CD4-positive, alpha-beta T cell (primary cell): Measurements from ENCODE around the gene DBN1. TPM values are rescaled to one million over a fixed set of nuclear protein-coding genes. Genes with fewer than 3 reads are reported as not detected.
A peak's percentile ranks its signal among the peaks of the same experiment; 100 is the strongest.

Source experiments
- ATAC-seq: fragments of 200-7000 bp; cut with Tn5 transposase; one replicate; pipeline ENCODE4 v1.10.0; 2022; ENCODE audit warnings: mild to moderate bottlenecking; ENCODE audit not compliant: poor library complexity
- CTCF ChIA-PET: fragments of 350-600 bp; sonication (Branson Sonifier 250); formaldehyde crosslinking; loops from one replicate; lab custom pipeline; 2021; ENCODE audit warnings: antibody characterized with exemption, inconsistent platforms; lab: Charles Lee
- POLR2A ChIA-PET: fragments of 350-600 bp; sonication (Branson Sonifier 250); formaldehyde crosslinking; loops from one replicate; lab custom pipeline; 2021; ENCODE audit warnings: antibody characterized with exemption, inconsistent platforms; lab: Charles Lee
- DNase-seq, 14 experiments: peaks; one replicate each; pipeline ENCODE4 v3.0.0-alpha.2; 2013 to 2020; ENCODE audit warnings: mixed read lengths in 2 of 14
- H3K27ac ChIP-seq, 2 donors: one replicate each; pipeline versions ENCODE4 v1.5.1 to v1.7.0; 2013; ENCODE audit warnings: low read length in 2 of 2, low read depth in 1 of 2, mild to moderate bottlenecking in 1 of 2
- H3K27me3 ChIP-seq, 2 experiments: 1 replicate in 1 of 2; 2 replicates in 1 of 2; pipeline versions ENCODE4 v1.6.1 to v1.7.0; 2013; ENCODE audit warnings: low read length in 2 of 2, control low read depth in 1 of 2, mild to moderate bottlenecking in 1 of 2, moderate library complexity in 1 of 2; ENCODE audit not compliant: insufficient read depth in 2 of 2, control insufficient read depth in 1 of 2
- H3K36me3 ChIP-seq: one replicate; pipeline ENCODE4 v1.6.1; 2013; ENCODE audit warnings: low read length, control low read depth; ENCODE audit not compliant: insufficient read depth
- H3K4me1 ChIP-seq: one replicate; pipeline ENCODE4 v1.6.1; 2013; ENCODE audit warnings: low read length, control low read depth; ENCODE audit not compliant: insufficient read depth
- H3K4me3 ChIP-seq: one replicate; pipeline ENCODE4 v1.5.1; 2013; ENCODE audit warnings: mild to moderate bottlenecking, low read length, moderate library complexity
- H3K9me3 ChIP-seq, 2 experiments: 1 replicate in 1 of 2; 2 replicates in 1 of 2; pipeline versions ENCODE4 v1.6.1 to v1.7.0; 2013; ENCODE audit warnings: low read length in 2 of 2, mild to moderate bottlenecking in 2 of 2, control low read depth in 1 of 2, moderate library complexity in 1 of 2; ENCODE audit not compliant: control insufficient read depth in 1 of 2, insufficient read depth in 1 of 2
- H3K27ac Mint-ChIP-seq: one replicate; pipeline ENCODE4 v1.8.0; 2020; ENCODE audit warnings: mixed read lengths
- H3K27me3 Mint-ChIP-seq: one replicate; pipeline ENCODE4 v1.8.0; 2021; ENCODE audit warnings: mixed read lengths
- H3K36me3 Mint-ChIP-seq: one replicate; pipeline ENCODE4 v1.8.0; 2021; ENCODE audit warnings: low read depth, mixed read lengths
- H3K4me1 Mint-ChIP-seq: one replicate; pipeline ENCODE4 v1.8.0; 2021; ENCODE audit warnings: low read depth, mixed read lengths
- H3K4me3 Mint-ChIP-seq: one replicate; pipeline ENCODE4 v1.8.0; 2020; ENCODE audit warnings: mild to moderate bottlenecking, mixed read lengths
- H3K9me3 Mint-ChIP-seq: one replicate; pipeline ENCODE4 v1.8.0; 2020; ENCODE audit warnings: mixed read lengths
- intact Hi-C, 2 experiments: fragments of 100-400 bp; cut with DNase I in 1 of 2; cut with micrococcal nuclease in 1 of 2; formaldehyde crosslinking; loops; one replicate each; pipeline versions ENCODE4 v1.15.1 to v1.9.0; 2023 to 2025; cut with DNase I, micrococcal nuclease
- total RNA-seq, 174 experiments: library from RNA in 2 of 174; stranded (reverse) in 2 of 174; gene quantifications; one replicate each; pipeline ENCODE4 v1.2.3 and lab custom pipeline; 2021 to 2026
- TF ChIP-seq, protein P1 (sequence below): fragments of 200-600 bp; IDR thresholded peaks from one replicate; pipeline ENCODE4 v1.8.0; 2022; ENCODE audit warnings: antibody characterized with exemption, mild to moderate bottlenecking

DBN1 gene
- total RNA-seq, 2 experiments from 2014 or later = 1.8 to 2.5 TPM

DNA sequence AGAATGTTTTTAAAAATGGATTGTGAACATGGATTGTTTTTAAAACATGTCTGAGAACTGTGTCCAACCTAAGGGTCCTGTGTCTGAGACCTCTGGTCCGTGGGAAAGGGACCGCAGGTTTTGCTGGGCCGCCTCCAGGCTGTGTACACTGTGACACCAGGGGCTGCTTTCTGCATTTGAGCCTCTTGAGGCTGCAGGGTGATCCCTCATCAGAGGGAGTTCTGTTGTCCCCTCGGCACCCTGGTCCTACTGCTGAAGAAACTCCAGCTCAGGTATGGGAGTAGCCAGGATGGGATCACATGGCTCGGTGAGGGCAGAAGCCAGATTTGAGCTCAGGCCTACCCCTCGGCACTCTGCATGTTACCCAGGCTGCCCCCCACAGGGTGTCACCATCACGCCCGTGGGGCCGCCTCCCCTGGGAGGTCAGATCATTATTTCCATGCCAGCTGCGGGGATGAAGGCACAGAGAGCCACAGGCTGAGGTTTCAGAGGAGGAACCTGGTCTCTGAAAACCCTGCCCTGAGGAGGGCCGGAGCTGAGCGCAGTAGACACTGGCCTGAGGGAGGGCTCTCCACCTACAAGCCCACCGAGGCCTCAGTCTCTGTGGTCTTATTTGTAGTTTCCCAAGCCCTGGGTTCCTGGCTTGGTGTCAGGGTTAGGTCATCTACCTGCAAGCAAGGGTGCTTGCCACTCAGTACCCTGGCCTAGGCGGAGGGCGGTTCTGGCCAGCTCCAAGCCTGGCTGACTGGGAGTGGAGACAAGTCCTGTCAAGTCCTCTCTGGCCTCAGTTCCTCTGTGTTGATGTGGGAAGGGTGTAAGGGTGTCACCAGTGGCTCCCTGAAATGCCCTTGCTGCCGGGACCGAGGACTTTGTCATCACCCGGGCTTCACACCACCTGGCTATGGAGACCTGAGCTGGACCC, 24.0 kb downstream of the DBN1 start:
- Mint-ChIP-seq H3K9me3 (no peaks in the 10 kb centered on the region), H3K36me3 (peaks cover 18% of the 10 kb centered on the region), H3K4me3 (peak overlapping the region; percentile 71), H3K4me1 (peaks cover 64% of the 10 kb centered on the region), H3K27ac (peak overlapping the region; percentile 49), H3K27me3 (no peaks in the 10 kb centered on the region)
- intact Hi-C loops = no loop called here
- ATAC-seq (no peak), DNase-seq (no peak)
- ChIA-PET POLR2A (interaction anchor here (0.6 to 15.3 kb wide), 8 partner anchors 9 to 149 kb away, joined by 3 to 661 read pairs (median 10); partner anchors contain the start of genes F12, GRK6, PDLIM7 and PFN3), CTCF (interaction anchor here (0.9 to 16.6 kb wide), 4 partner anchors 18 to 59 kb away, joined by 3 to 352 read pairs (median 3); partner anchors contain the start of genes F12 and PFN3)
- no peak overlapping the region for H3K4me3 ChIP-seq
- no peaks in the 10 kb centered on the region for H3K36me3 ChIP-seq
- H3K27me3 ChIP-seq = no peaks in the 10 kb centered on the region
- H3K4me1 ChIP-seq = peaks cover 69% of the 10 kb centered on the region
- no peaks in the 10 kb centered on the region for H3K9me3 ChIP-seq
- TF ChIP-seq, protein P1, sequence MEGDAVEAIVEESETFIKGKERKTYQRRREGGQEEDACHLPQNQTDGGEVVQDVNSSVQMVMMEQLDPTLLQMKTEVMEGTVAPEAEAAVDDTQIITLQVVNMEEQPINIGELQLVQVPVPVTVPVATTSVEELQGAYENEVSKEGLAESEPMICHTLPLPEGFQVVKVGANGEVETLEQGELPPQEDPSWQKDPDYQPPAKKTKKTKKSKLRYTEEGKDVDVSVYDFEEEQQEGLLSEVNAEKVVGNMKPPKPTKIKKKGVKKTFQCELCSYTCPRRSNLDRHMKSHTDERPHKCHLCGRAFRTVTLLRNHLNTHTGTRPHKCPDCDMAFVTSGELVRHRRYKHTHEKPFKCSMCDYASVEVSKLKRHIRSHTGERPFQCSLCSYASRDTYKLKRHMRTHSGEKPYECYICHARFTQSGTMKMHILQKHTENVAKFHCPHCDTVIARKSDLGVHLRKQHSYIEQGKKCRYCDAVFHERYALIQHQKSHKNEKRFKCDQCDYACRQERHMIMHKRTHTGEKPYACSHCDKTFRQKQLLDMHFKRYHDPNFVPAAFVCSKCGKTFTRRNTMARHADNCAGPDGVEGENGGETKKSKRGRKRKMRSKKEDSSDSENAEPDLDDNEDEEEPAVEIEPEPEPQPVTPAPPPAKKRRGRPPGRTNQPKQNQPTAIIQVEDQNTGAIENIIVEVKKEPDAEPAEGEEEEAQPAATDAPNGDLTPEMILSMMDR = no peak
- no peak overlapping the region for H3K27ac ChIP-seq

DNA sequence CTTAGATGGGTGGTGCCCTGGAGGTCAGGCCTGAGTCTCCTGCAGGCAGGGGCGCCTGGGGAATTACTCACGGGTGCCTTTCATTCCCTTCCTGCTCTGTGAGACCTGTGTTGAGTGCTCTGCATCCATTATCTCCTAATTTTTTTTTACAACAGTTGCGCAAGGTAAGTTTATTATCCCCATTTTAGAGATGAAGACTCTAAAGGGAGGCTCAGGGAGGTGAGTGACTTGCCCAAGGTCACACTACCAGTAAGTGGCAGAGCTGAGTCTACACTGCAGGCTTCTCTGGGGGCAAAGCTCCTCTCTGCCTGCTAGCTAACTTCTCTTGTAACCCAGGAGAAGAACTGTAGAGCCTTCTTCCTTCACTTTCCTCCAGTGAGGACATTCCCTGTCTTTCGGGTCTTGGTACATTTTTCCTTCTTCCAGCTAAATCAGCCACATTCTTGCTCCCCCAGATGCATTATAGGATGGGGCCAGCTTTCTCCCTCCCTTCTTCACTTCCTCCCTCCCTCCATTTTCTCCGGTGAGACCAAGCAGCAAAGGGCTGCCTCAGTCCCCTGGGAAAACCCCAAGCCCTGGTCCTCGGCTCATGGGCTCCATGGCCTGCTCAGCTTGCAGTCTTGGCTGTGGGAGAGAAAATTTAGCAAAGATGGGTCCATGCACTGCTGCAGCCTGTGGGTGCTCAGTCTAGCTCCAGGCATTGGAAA, 25.0 kb downstream of the DBN1 start:
- DNase-seq (peak in 1 of 14 experiments; percentile 33), ATAC-seq (no peak)
- H3K9me3 Mint-ChIP-seq = no peaks in the 10 kb centered on the region
- intact Hi-C loops = no loop called here
- H3K4me3 Mint-ChIP-seq = peak overlapping the region; percentile 71
- Histone ChIP-seq H3K9me3 (no peaks in the 10 kb centered on the region), H3K4me1 (peaks cover 68% of the 10 kb centered on the region), H3K36me3 (no peaks in the 10 kb centered on the region), H3K27ac (no peak overlapping the region), H3K4me3 (no peak overlapping the region), H3K27me3 (no peaks in the 10 kb centered on the region)
- ChIA-PET CTCF (interaction anchor here (0.9 to 16.6 kb wide), 5 partner anchors 17 to 58 kb away, joined by 3 to 352 read pairs (median 3); partner anchors contain the start of genes F12 and PFN3), POLR2A (interaction anchor here (0.7 to 15.3 kb wide), 8 partner anchors 7 to 86 kb away, joined by 3 to 661 read pairs (median 10); partner anchors contain the start of genes F12, GRK6 and PFN3)
- H3K27me3 Mint-ChIP-seq = no peaks in the 10 kb centered on the region
- H3K36me3 Mint-ChIP-seq = peaks cover 15% of the 10 kb centered on the region
- peaks cover 64% of the 10 kb centered on the region for H3K4me1 Mint-ChIP-seq
- H3K27ac Mint-ChIP-seq = peak overlapping the region; percentile 81
- TF ChIP-seq, protein P1 = no peak

GRCh38 chr5:177447611-177448243, 25.7 kb downstream of the DBN1 start:
- H3K4me3 Mint-ChIP-seq = peak overlapping the region; percentile 71
- no peaks in the 10 kb centered on the region for H3K27me3 Mint-ChIP-seq
- H3K27ac ChIP-seq = no peak overlapping the region
- TF ChIP-seq, protein P1 = no peak
- no peaks in the 10 kb centered on the region for H3K9me3 Mint-ChIP-seq
- intact Hi-C loops = no loop called here
- ATAC-seq (peak; percentile 2), DNase-seq (peak in 3 of 14 experiments; percentile 23 to 66 (median 57))
- ChIA-PET CTCF (interaction anchor here (0.8 to 16.6 kb wide), 8 partner anchors 7 to 144 kb away, joined by 3 to 352 read pairs (median 7); partner anchors contain the start of genes F12, PFN3, PRELID1 and RAB24), POLR2A (interaction anchor here (0.8 to 15.3 kb wide), 8 partner anchors 8 to 84 kb away, joined by 3 to 661 read pairs (median 10); partner anchors contain the start of genes F12, GRK6 and PFN3)
- peaks cover 22% of the 10 kb centered on the region for H3K36me3 Mint-ChIP-seq
- H3K27ac Mint-ChIP-seq = peak overlapping the region; percentile 81
- H3K4me1 Mint-ChIP-seq = peaks cover 57% of the 10 kb centered on the region
- H3K9me3 ChIP-seq = no peaks in the 10 kb centered on the region
- H3K36me3 ChIP-seq = peaks cover 5% of the 10 kb centered on the region
- H3K27me3 ChIP-seq = no peaks in the 10 kb centered on the region
- peak overlapping the region; percentile 19 for H3K4me3 ChIP-seq
- H3K4me1 ChIP-seq = peaks cover 68% of the 10 kb centered on the region
